Sigmoid colon (tissue), 7 donors: ENCODE data around the gene RCAN1. TPM values are rescaled to one million over a fixed set of nuclear protein-coding genes. Genes with fewer than 3 reads are reported as not detected.

Experiments used
- DNase-seq: peaks from one replicate; pipeline ENCODE4 v3.0.0-alpha.2; 2019
- H3K27ac ChIP-seq, 4 donors: fragments of 200-600 bp; sonication (generic); one replicate each; pipeline ENCODE4 v1.5.1; 2016 to 2019; ENCODE audit warnings: mild to moderate bottlenecking in 1 of 4
- H3K27me3 ChIP-seq, 3 donors: fragments of 200-600 bp; sonication (generic); one replicate each; pipeline ENCODE4 v1.5.1; 2019; ENCODE audit warnings: mild to moderate bottlenecking in 1 of 3
- H3K36me3 ChIP-seq, 4 donors: fragments of 200-600 bp; sonication (generic); one replicate each; pipeline ENCODE4 v1.5.1; 2016 to 2019
- H3K4me1 ChIP-seq, 4 donors: fragments of 200-600 bp; sonication (generic); one replicate each; pipeline ENCODE4 v1.5.1; 2017 to 2019
- H3K4me3 ChIP-seq, 4 donors: fragments of 200-600 bp; sonication (generic); one replicate each; pipeline ENCODE4 v1.5.1; 2017 to 2019; ENCODE audit warnings: mild to moderate bottlenecking in 2 of 4, moderate library complexity in 1 of 4
- H3K9me3 ChIP-seq, 4 donors: fragments of 200-600 bp in 3 of 4; sonication (generic) in 3 of 4; one replicate each; pipeline versions ENCODE4 v1.5.1 to v1.6.1; 2013 to 2019
- EP300 ChIP-seq, 4 donors: sonication (generic); formaldehyde crosslinking; IDR thresholded peaks; one replicate each; pipeline ENCODE4 v1.6.1; 2017; ENCODE audit warnings: antibody characterized with exemption in 4 of 4
- POLR2A ChIP-seq, 2 donors: fragments of 450-650 bp; IDR thresholded peaks; one replicate each; pipeline ENCODE4 v1.6.1; 2016; ENCODE audit warnings: antibody characterized with exemption in 2 of 2, mild to moderate bottlenecking in 2 of 2, moderate library complexity in 2 of 2
- POLR2AphosphoS5 ChIP-seq, 4 donors: sonication (generic); formaldehyde crosslinking; IDR thresholded peaks; one replicate each; pipeline ENCODE4 v1.6.1; 2017; ENCODE audit warnings: antibody characterized with exemption in 4 of 4
- WGBS, 2 donors: extraction: QIAGEN DNeasy Blood & Tissue Kit; methylation state at CpG; one replicate each; pipeline ENCODE4 v1.1.7; 2013; 5-methylcytosine and 5-hydroxymethylcytosine counted together
- intact Hi-C: fragments of 100-400 bp; cut with DNase I; formaldehyde crosslinking; loops from one replicate; pipeline ENCODE4 v1.15.1; 2023
- polyA plus RNA-seq, 3 donors: library from polyadenylated mRNA; stranded (reverse); fragments of 200-250 nt; gene quantifications; one replicate each; pipeline ENCODE4 v1.2.3, GENCODE V29; 2013
- total RNA-seq, 4 donors: library from RNA; depleted of rRNA; stranded (reverse); fragments of >200 nt; gene quantifications; one replicate each; pipeline ENCODE4 v1.1.0, GENCODE V29; 2016
- TF ChIP-seq, protein P1 (sequence below), 4 experiments: fragments of 450-650 bp in 3 of 4; fragments of 200-600 bp in 1 of 4; IDR thresholded peaks; one replicate each; pipeline ENCODE4 v1.5.1; 2016 to 2019; ENCODE audit warnings: antibody characterized with exemption in 4 of 4, mild to moderate bottlenecking in 3 of 4, moderate library complexity in 2 of 4
- donor health status: healthy with polysubstance abuse.
- donor health status: Bipolar disorder and iron deficiency.
- donor health status: healthy.

RCAN1 gene
- total and polyA plus RNA-seq, 7 donors, result 21.4 to 148 (median 38.3) TPM

DNA sequence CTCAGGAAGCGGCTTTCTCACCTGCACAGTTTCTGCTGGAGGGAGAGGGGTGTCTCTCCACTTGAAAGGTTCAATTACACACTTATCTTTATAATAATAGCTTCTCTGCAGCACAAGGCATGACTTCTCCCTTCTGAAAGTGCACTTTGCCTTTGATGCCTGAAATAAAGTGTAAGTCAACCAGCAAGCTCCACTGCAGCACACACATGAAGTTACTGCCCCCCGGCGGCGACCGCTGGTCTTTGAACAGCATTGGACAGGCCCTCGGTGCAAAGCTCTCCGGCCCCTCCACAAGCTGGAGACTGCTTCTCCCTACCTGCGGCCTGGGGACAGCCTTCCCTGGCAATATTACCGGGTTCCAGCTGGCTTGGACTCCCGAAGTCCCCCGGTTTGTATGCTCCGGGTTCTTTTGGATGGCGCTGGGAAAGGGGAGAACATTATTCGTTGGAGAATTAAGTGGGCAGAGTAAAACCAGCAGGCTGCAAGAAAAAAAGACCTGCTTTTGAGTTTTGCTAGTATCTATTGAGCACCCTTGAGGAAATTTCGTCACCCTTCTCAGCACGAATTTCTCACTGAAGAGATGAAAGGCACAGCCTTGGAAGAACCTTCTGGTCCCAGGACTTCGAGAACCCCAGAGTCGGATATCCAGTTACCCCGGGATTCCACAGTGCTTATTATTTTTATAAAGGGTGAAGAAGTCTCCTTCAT lies 11.8 kb downstream of the RCAN1 start:
- Histone ChIP-seq H3K36me3 (no peaks in the 10 kb centered on the region), H3K4me1 (peaks cover 0 to 14% (median 6%) of the 10 kb centered on the region in 4 donors), H3K9me3 (no peaks in the 10 kb centered on the region), H3K27me3 (no peaks in the 10 kb centered on the region), H3K4me3 (no peak overlapping the region), H3K27ac (peak overlapping the region in 1 of 4 donors; percentile 16)
- WGBS, 2 donors, result 39 to 46% methylated on average over 19 of the region's 19 CpGs
- peak; percentile 88 for DNase-seq
- intact Hi-C loops, result no loop called here
- TF ChIP-seq POLR2AphosphoS5 (IDR thresholded peaks at IDR 0.05), result peak in 1 of 4 donors; percentile 23
- no peak for TF ChIP-seq POLR2A (IDR thresholded peaks at IDR 0.05)
- TF ChIP-seq, protein P1, sequence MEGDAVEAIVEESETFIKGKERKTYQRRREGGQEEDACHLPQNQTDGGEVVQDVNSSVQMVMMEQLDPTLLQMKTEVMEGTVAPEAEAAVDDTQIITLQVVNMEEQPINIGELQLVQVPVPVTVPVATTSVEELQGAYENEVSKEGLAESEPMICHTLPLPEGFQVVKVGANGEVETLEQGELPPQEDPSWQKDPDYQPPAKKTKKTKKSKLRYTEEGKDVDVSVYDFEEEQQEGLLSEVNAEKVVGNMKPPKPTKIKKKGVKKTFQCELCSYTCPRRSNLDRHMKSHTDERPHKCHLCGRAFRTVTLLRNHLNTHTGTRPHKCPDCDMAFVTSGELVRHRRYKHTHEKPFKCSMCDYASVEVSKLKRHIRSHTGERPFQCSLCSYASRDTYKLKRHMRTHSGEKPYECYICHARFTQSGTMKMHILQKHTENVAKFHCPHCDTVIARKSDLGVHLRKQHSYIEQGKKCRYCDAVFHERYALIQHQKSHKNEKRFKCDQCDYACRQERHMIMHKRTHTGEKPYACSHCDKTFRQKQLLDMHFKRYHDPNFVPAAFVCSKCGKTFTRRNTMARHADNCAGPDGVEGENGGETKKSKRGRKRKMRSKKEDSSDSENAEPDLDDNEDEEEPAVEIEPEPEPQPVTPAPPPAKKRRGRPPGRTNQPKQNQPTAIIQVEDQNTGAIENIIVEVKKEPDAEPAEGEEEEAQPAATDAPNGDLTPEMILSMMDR (IDR thresholded peaks at IDR 0.05), result peak; percentile 58 to 74 (median 74)
- no peak for TF ChIP-seq EP300 (IDR thresholded peaks at IDR 0.05)

DNA sequence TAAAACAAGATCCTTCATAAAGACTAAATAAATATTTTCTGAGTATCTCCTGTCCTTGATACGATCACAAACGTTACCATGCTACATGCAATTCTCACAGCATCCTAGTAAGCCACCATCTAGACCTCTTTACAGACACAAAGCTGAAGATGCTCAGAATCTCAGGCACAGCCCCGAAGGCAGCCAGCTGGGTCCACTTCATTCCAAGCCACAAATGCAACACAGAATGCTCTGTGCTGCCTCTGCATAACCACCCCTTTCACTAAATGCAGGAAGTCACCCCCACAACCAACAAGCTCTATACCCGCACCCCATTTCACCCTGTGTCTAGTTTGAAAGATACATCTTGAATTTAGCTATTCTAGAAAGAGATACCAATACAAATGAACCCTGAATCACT lies 12.9 kb downstream of the RCAN1 start:
- no peaks in the 10 kb centered on the region for H3K9me3 ChIP-seq
- peaks cover 0 to 14% (median 6%) of the 10 kb centered on the region in 4 donors for H3K4me1 ChIP-seq
- H3K4me3 ChIP-seq, result no peak overlapping the region
- no peaks in the 10 kb centered on the region for H3K27me3 ChIP-seq
- no peak for DNase-seq
- H3K36me3 ChIP-seq, result no peaks in the 10 kb centered on the region
- TF ChIP-seq, protein P1 (IDR thresholded peaks at IDR 0.05), result no peak
- TF ChIP-seq POLR2A (IDR thresholded peaks at IDR 0.05) (no peak), EP300 (IDR thresholded peaks at IDR 0.05) (no peak), POLR2AphosphoS5 (IDR thresholded peaks at IDR 0.05) (no peak)
- H3K27ac ChIP-seq, result no peak overlapping the region
- intact Hi-C loops, result no loop called here
- 82 to 89% methylated on average over 4 of the region's 4 CpGs for WGBS, 2 donors

DNA sequence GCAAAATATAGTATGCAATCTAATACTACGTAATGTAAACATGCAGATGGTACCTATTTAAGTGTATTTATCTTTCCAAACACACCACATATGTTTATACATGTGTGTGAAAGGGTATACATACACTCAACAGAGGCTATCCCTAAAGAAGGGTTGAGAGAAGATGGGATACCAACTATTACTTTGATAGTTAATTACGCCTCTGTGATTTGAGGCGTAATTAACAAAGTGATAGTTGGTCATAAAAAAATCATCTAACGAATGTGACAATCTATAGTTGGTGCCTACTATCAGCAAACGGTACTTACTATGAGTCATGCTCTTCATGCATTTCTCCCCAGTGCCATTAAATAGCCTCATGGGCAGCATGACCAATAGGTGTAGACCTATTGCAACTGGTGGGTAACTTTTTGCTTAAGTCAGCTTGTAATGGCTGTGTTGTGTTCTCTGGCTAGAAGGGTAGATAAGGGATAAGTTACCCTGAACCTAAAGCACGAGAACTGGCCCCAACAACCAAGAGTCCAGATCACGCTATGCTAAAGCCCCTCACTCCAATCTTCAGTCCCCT lies 15.3 kb downstream of the RCAN1 start:
- Histone ChIP-seq H3K27ac (no peak overlapping the region), H3K4me3 (no peak overlapping the region), H3K4me1 (peaks cover 0 to 23% (median 11%) of the 10 kb centered on the region in 4 donors), H3K9me3 (no peaks in the 10 kb centered on the region), H3K27me3 (no peaks in the 10 kb centered on the region), H3K36me3 (no peaks in the 10 kb centered on the region)
- 68 to 87% methylated on average over 7 of the region's 7 CpGs for WGBS, 2 donors
- DNase-seq, result no peak
- intact Hi-C loops, result no loop called here
- TF ChIP-seq POLR2AphosphoS5 (IDR thresholded peaks at IDR 0.05) (no peak), EP300 (IDR thresholded peaks at IDR 0.05) (no peak), POLR2A (IDR thresholded peaks at IDR 0.05) (no peak)
- TF ChIP-seq, protein P1 (IDR thresholded peaks at IDR 0.05), result no peak

DNA sequence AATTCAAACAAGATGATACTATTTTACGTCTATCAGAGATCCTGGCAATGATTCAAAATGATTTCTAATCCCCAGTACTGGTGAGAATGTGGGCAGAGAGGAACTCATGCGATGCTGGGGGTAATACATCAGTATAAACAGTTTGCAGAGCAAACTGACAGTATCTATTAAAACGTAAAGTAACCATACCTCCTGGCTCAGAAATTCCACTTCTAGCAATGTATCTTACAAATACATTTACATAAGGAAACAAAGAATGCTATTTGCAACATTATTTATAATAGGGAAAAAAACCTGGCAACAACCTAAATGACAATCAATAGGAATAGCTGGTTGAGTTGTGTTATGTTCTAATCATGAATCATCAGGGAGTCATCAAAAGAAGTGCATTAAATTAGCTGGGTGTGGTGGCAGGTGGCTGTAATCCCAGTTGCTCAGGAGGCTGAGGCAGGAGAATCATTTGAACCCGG lies 15.9 kb downstream of the RCAN1 start:
- intact Hi-C loops, result no loop called here

More for the DNA sequence above, 15.9 kb downstream of the RCAN1 start:
- TF ChIP-seq, protein P1 (IDR thresholded peaks at IDR 0.05), result no peak
- TF ChIP-seq EP300 (IDR thresholded peaks at IDR 0.05) (no peak), POLR2AphosphoS5 (IDR thresholded peaks at IDR 0.05) (no peak), POLR2A (IDR thresholded peaks at IDR 0.05) (no peak)
- no peaks in the 10 kb centered on the region for H3K27me3 ChIP-seq
- H3K9me3 ChIP-seq, result no peaks in the 10 kb centered on the region
- no peak for DNase-seq
- peaks cover 0 to 30% (median 12%) of the 10 kb centered on the region in 4 donors for H3K4me1 ChIP-seq
- WGBS, 2 donors, result 60 to 72% methylated on average over 4 of the region's 4 CpGs
- no peaks in the 10 kb centered on the region for H3K36me3 ChIP-seq
- no peak overlapping the region for H3K4me3 ChIP-seq
- no peak overlapping the region for H3K27ac ChIP-seq
